NCI-H345 treated with DMSO at 0.1 percent for 48 hours (cell line): ENCODE data around the gene CRHBP.
"Not testable (repeated sequence)": the region's sequence is repeated elsewhere in the genome, so short reads cannot be mapped to it uniquely, and the experiment has no call there.

ENCODE experiments used
- DNase-seq: peaks from one replicate; lab custom pipeline; 2025; ENCODE audit not compliant: unreplicated experiment; lab: John Stamatoyannopoulos, UW

CRHBP gene

GRCh38 chr5:76952795-76953536, at the start of gene CRHBP:
CRHBP (plus strand) TSS chr5:76953045; CDS start chr5:76953135, 90 bp downstream.
- DNase-seq, result no peak

GRCh38 chr5:76908166-76908565, 44.7 kb upstream of the CRHBP start:
- DNase-seq, result no peak

GRCh38 chr5:76910344-76910933, 42.4 kb upstream of the CRHBP start:
- DNase-seq, result not testable (repeated sequence)

- not testable (repeated sequence) for DNase-seq
Observed at GRCh38 chr5:76914671-76915070, 38.2 kb upstream of the CRHBP start.

GRCh38 chr5:76918539-76918938, 34.3 kb upstream of the CRHBP start:
- no peak for DNase-seq

- DNase-seq, result no peak
Observed at GRCh38 chr5:76920491-76920890, 32.4 kb upstream of the CRHBP start.

- no peak for DNase-seq
Observed at GRCh38 chr5:76926329-76927105, 26.3 kb upstream of the CRHBP start.

GRCh38 chr5:76927961-76928360, 24.9 kb upstream of the CRHBP start:
- no peak for DNase-seq

- DNase-seq, result no peak
Observed at GRCh38 chr5:76930083-76930482, 22.8 kb upstream of the CRHBP start.

GRCh38 chr5:76938177-76938576, 14.7 kb upstream of the CRHBP start:
- no peak for DNase-seq

- DNase-seq, result no peak
Observed at GRCh38 chr5:76941000-76941399, 11.8 kb upstream of the CRHBP start.

- DNase-seq, result no peak
Observed at GRCh38 chr5:76941442-76941841, 11.4 kb upstream of the CRHBP start.

- no peak for DNase-seq
Observed at GRCh38 chr5:76942581-76942980, 10.3 kb upstream of the CRHBP start.

- no peak for DNase-seq
Observed at GRCh38 chr5:76943006-76943405, 9.8 kb upstream of the CRHBP start.

- no peak for DNase-seq
Observed at GRCh38 chr5:76944638-76945037, 8.2 kb upstream of the CRHBP start.

GRCh38 chr5:76945238-76945637, 7.6 kb upstream of the CRHBP start:
- not testable (repeated sequence) for DNase-seq

- DNase-seq, result no peak
Observed at GRCh38 chr5:76946090-76946489, 6.8 kb upstream of the CRHBP start.

- no peak for DNase-seq
Observed at GRCh38 chr5:76947082-76947503, 5.8 kb upstream of the CRHBP start.

GRCh38 chr5:76953551-76954382, 922 bp downstream of the CRHBP start:
- DNase-seq, result no peak

GRCh38 chr5:76954383-76954763, 1.5 kb downstream of the CRHBP start:
- no peak for DNase-seq

- no peak for DNase-seq
Observed at GRCh38 chr5:76956033-76956432, 3.2 kb downstream of the CRHBP start.
